Coronary artery (tissue), 2 donors: Measurements from ENCODE around the gene SIK3.

ENCODE experiments used
- DNase-seq: peaks from one replicate; pipeline ENCODE4 v3.0.0-alpha.2; 2017; ENCODE audit warnings: low spot score
- H3K27ac ChIP-seq, 2 donors: fragments of 200-600 bp; sonication (generic); one replicate each; pipeline ENCODE4 v1.5.1; 2016 to 2019
- H3K4me3 ChIP-seq: fragments of 200-600 bp; sonication (generic); 2 replicates; pipeline ENCODE4 v1.5.1; 2016; ENCODE audit warnings: mild to moderate bottlenecking, moderate library complexity
- CTCF ChIP-seq: fragments of 200-600 bp; sonication (generic); IDR thresholded peaks from one replicate; pipeline ENCODE4 v1.5.1; 2019; ENCODE audit warnings: antibody characterized with exemption

SIK3 gene

DNA sequence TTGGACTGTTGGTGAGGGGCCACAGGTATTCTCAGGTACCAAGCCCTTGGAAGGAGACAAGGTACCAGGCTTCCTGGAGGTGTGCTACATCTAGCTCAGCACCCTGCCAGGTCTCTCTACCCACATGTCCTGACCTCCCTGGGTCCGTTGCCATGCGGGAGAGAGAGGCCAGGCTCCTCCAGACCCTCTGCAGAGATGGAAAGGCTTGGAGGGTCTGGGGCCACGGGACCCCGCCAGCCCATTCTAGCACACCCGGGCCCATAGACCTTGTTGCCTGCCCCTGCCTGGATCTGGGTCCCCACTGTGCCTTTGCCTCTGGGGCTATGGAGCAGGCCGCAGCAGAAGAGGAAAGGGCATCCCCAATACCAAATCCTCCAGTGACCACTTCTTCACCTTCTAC, 270.8 kb downstream of the SIK3 start:
- no peak for TF ChIP-seq CTCF
- DNase-seq, result no peak

DNA sequence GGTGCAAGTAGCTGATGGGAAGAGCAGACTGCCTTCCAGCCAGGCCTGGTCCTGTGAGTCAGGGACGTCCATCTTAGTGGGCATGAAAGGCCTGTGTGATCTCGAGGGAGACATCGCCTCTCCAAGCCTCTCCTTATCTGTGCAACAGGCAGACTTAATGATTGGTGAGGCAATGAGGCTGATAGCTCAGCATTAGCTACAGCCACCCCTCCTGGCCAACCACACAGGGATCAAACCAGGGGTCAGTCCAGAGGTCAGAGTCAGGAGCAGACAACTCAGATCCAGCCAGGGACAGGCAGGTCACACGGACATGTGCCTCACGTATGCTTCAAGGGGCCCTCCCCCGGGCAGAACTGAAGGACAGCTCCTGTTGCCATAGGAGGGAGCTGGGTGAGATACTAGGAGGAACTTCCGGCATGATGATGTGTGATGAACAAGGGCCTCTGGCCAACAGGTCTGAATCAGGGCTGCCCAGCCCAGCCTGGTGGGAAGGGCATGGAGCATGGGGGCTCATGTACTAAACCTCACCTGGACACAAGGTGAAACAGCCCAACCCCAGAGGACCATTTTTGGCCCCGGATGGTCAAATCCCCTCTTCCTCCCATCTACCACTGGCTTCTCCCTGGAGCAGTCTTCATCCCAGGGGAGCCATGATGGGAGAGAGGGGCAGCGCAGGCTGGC, 271.3 kb downstream of the SIK3 start:
- no peak overlapping the region for H3K4me3 ChIP-seq
- H3K27ac ChIP-seq, result no peak overlapping the region
- DNase-seq, result no peak

More for the DNA sequence above, 270.8 kb downstream of the SIK3 start:
- Histone ChIP-seq H3K4me3 (no peak overlapping the region), H3K27ac (no peak overlapping the region)

GRCh38 chr11:116825854-116826750, 272.1 kb downstream of the SIK3 start:
- DNase-seq, result no peak
- no peak overlapping the region for H3K4me3 ChIP-seq

More for the DNA sequence above, 271.3 kb downstream of the SIK3 start:
- no peak for TF ChIP-seq CTCF

DNA sequence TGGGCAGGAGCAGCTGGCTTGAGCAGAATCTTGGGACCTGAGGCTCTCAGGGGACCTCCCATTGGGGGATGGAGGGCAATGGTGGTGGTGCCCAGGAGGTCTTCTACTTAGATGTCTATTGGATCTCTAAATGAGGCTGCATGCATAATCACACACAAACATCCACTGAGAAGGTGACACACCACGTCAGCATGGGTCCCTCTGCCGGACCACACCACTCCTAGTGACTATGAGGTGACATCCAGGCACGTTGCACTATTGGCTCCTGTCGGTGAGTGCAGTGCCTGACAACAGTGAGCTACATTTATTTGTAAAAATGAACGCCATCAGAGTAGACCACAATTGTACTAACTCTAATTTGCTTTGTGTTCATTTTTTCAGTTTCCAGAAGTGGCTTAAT, 272.8 kb downstream of the SIK3 start:
- Histone ChIP-seq H3K4me3 (no peak overlapping the region), H3K27ac (no peak overlapping the region)
- TF ChIP-seq CTCF, result no peak
- no peak for DNase-seq

More at GRCh38 chr11:116825854-116826750, 272.1 kb downstream of the SIK3 start:
- H3K27ac ChIP-seq, result no peak overlapping the region
- no peak for TF ChIP-seq CTCF

- no peak for DNase-seq
- no peak for TF ChIP-seq CTCF
- Histone ChIP-seq H3K4me3 (no peak within 1 kb of the TSS), H3K27ac (no peak within 1 kb of the TSS)
Measured at GRCh38 chr11:116823031-116823843, 275.0 kb downstream of the SIK3 start, which contains the start of gene APOA4. TSS of gene APOA4 (minus strand) at chr11:116823304. CDS start at chr11:116823191, 113 bp downstream.

DNA sequence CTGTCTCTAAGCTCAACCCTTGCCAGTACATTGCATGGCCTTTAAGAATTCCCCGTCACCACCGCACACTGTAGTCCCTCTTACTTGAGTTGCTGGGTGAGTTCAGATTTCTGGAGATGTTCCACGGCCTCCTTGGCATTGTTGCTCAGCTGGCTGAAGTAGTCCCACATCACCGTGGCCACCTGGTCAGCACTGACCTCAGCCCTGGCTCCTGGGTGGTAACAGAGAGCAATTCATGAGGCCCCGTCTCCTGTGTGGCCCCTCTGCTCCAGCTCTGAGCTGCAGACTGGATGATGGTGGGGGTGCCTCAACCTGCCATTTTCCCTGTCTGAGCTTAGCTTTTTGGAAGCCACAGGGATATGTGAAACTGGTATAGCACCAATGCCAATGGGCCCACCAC, 275.7 kb downstream of the SIK3 start:
- no peak overlapping the region for H3K4me3 ChIP-seq
- no peak for DNase-seq
- TF ChIP-seq CTCF, result no peak
- H3K27ac ChIP-seq, result no peak overlapping the region
